DLD1 (cell line): ENCODE data around the gene MTA1.

Source experiments
- in situ Hi-C: cut with HindIII; loops from 2 replicates; pipeline ENCODE4 v1.10.0; 2017; ENCODE audit warnings: low sequenced_read_pairs

The MTA1 gene

DNA sequence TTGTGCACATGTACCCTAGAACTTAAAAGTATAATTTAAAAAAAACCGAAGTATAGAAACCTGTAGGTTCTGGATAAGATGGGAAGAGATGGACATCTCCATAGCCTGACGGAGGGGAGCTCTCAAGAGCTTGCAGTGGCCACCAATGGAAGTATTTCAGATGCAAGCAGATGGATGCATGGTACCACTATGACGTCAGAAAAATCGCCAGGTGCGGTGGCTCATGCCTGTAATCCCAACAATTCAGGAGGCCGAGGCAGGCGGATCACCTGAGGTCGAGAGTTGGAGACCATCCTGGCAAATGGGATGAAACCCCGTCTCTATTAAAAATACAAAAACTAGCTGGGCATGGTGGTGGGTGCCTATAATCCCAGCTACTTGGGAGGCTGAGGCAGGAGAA, 17.9 kb upstream of the MTA1 start:
- in situ Hi-C loops: no loop called here

- in situ Hi-C loops: no loop called here
Measured at GRCh38 chr14:105408592-105408991, 11.0 kb upstream of the MTA1 start.

GRCh38 chr14:105409364-105409763, 10.3 kb upstream of the MTA1 start:
- in situ Hi-C loops: no loop called here

- in situ Hi-C loops: no loop called here
Measured at GRCh38 chr14:105410642-105411016, 9.0 kb upstream of the MTA1 start.

DNA sequence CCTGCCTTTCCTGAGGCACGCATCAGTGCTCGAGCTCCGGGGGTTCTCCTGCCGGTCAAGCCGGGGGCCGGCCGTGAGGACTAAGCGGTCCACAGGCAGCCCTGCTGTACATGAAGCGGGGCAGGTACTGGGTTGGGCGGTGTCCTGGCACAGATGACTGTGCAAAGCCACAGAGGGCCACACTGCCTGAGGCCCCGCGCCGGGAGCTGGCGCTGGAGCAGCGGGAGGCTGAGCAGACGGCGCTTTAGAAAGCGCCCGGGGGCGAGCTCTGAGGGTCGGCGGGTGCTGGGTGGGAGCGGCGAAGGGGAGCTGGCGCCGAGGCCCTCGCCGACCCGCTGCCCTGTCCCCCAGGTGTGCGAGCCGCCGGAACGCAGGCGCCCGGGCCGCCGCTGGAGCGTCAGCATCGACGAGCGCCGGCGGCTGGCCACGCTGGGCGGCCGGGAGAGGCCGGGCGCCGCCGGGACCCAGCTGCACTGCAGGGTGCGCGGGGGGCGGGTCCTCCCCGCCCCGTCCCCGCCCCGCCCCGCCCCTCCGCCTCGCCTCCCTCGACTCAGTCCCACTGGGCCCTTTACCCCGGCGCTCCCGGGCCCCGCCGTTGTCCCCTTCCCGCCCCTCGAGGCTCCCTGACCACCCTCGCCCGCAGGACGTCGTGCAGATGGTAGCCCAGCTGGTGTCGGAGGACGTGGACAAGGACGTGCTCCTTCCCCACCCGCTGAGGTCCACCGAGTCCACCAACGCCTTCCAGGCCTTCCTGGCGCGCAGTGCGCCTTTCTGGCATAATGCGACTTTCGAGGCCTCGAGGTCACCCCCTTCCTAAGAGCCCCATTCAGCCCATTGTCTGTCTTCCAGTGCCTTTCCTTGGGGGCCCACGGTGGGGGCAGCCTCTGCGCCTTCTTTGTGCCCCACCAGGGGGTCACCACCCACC, 8.3 kb upstream of the MTA1 start:
- in situ Hi-C loops: no loop called here

GRCh38 chr14:105411985-105412770, 7.4 kb upstream of the MTA1 start:
- in situ Hi-C loops: no loop called here

DNA sequence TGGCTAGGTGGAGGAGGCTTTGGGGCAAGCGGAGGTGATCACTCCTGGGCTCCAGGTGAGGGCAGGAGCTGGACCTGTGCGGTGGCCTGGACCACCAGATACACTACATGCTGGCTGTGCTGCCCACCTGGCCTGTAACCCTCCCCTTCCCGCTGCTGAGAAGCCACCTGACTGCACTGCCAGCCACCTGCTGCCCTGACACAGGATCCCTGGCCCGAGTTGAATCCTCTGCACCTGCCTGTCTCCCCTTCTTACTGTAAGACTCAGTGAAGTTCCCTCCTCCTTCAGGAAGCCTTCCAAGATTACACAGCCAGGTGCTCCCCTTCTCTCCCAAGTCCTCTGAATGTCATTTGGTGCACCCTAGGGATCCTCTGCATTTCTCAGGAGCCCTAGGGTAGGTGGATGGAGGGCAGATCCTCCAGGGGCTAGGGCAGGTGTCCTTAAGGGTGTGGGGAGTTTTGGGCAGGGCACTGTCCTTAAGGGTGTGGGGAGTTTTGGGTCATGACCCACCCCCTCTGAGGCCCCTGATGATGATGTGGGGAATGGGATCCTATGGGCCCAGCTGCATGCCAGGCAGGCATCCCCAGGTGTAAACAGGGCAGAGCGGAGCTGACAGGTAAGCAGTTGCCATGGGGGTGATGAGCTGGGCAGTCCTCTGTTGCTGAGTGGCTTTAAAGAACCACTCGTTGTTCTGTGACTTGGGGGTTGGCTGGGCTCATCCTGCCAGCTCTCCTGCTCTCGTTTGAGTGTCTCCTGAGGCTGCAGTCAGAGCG, 6.7 kb upstream of the MTA1 start:
- in situ Hi-C loops: no loop called here

DNA sequence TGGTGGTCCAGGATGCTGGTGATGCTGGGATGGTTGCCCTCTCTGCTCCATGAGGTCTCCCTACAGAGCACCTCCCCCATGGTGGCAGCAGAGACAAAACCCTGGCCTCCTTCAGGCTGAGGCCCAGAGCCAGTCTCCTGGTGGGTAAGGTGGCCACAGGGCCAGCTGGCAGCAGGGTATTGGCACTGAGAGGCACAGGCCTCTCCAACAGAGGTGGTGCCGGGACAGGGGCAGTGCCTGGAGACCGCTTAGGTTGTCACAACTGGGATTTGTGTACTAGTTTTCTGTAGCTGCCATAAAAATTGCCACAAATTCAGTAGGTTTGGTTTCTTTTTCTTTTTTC, 6.1 kb upstream of the MTA1 start:
- in situ Hi-C loops: no loop called here

- in situ Hi-C loops: no loop called here
Measured at GRCh38 chr14:105414456-105415371, 4.9 kb upstream of the MTA1 start.

- in situ Hi-C loops: no loop called here
Measured at GRCh38 chr14:105415481-105416428, 3.9 kb upstream of the MTA1 start.

- in situ Hi-C loops: no loop called here
Measured at GRCh38 chr14:105416671-105417070, 3.0 kb upstream of the MTA1 start.

DNA sequence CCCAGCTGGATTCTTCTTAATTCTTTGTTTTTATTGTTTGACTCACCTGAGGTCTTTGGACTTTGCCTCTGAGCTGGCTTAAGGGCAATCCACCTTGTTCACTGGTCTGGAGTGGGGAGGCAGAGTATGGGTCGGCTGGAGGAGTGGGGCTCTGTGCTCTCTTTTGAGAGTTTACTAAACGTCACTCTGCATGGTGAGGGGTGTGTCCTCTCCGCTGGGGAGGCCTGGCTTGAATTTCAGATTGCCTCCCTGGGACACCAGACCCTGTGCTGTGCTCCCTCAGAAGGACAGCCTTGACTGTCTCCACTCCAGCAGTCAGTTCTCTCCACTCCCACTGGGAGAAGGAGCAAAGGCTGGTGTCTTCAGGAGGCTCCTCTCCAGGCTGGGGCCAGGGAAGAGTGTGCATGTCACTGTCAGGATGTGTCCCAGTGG, 1.9 kb upstream of the MTA1 start:
- in situ Hi-C loops: no loop called here

DNA sequence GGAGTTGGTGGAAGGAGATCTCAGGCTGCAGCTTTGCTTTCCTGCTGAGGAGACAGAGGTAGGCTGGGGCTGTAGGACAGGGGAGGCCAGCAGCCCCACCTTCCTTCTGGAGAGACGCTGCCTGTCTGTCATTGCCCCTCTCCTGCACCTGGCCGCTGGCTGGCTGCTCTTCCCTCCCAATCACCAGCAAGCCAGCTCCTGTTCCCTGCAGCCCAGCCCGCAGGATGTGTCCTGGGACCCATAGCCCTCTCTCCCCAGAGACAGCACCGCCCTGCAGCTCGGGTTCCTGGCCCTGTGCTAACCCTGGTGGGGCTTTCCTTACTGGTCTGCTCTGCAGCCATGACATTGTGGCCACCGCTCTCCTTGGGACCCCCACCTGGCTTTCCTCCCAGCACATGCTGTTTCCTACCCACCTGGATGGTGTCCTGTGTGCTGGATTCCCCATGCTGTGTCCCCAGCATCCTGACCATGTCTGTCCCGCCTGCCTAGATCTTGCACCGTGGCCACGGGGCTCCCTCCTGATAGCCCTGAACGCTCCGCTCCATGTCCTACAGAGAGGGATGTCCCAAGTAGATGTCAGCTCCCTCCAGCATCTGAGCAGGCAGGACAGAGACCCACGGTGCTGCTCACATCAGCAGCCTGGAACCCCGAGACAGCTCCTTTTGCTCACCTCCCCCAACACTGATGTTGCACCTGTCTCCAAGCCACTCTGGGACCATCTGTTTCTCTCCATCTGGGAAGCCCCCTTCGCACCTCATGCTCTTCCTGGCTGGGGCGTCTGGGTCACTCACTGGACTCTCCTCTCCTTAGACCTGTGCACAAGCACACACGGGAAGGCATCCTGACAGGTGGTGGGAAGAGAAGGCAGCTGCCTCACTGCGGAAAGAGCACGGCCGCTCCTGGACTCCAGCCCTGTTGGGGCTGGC, 1.1 kb upstream of the MTA1 start:
- in situ Hi-C loops: no loop called here

- in situ Hi-C loops: no loop called here
Measured at GRCh38 chr14:105420101-105420973, 710 bp downstream of the MTA1 start.

GRCh38 chr14:105420974-105421674, 1.5 kb downstream of the MTA1 start:
- in situ Hi-C loops: no loop called here

DNA sequence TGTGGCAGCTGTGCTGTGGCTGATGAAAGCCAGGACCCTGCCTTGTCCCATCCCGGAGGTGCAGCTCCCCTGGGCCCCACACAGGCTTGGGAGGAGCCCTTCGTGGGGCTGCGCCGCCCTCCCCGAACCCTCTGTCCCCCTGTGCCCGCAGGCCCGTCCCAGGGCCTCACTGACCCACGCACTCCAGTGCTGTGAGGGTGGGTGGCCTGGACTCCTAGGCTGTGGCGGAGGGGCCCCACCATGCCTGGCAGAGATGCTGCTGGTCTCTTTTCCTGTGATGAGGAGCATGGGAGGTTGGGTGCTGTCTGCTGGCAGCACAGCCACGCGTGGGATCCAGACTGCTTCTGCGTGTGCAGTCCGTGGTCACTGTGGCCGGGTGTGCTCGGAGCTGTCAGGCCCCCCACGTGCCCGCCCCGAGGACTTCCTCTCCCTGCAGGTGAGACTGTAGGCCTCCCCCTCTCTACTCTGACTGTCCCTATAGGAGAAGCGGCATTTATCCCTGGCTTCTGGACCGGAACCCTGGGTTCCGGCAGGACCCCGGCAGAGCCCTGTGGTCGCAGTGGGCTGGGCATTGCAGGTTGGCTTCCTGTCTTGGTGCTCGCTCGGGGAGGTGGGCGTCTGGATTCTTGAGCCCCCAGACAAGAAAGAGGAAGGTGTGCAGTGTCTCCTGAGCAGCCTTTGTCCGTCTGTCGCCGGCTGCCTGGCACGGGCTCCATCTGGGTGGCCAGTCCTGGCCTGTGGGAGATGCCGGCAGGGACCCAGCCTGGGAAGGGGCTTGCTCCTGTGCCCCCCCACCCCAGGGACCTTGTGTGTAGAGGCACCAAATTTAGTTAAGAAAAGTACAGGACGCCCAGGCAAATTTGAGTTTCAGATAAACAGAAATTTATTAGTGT, 2.3 kb downstream of the MTA1 start:
- in situ Hi-C loops: no loop called here
